ENCODE measurements around the gene DCAF7.

Gene DCAF7

GRCh38 chr17:63595132-63595531 is 44.9 kb downstream of the DCAF7 start:
- TF ChIP-seq, protein P1, sequence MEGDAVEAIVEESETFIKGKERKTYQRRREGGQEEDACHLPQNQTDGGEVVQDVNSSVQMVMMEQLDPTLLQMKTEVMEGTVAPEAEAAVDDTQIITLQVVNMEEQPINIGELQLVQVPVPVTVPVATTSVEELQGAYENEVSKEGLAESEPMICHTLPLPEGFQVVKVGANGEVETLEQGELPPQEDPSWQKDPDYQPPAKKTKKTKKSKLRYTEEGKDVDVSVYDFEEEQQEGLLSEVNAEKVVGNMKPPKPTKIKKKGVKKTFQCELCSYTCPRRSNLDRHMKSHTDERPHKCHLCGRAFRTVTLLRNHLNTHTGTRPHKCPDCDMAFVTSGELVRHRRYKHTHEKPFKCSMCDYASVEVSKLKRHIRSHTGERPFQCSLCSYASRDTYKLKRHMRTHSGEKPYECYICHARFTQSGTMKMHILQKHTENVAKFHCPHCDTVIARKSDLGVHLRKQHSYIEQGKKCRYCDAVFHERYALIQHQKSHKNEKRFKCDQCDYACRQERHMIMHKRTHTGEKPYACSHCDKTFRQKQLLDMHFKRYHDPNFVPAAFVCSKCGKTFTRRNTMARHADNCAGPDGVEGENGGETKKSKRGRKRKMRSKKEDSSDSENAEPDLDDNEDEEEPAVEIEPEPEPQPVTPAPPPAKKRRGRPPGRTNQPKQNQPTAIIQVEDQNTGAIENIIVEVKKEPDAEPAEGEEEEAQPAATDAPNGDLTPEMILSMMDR (IDR thresholded peaks at IDR 0.05; ENCODE audit: low read depth, low read length), result no peak
- H3K4me3 ChIP-seq (ENCODE audit: low read depth, low read length), result no peak overlapping the region

- H3K4me3 ChIP-seq (ENCODE audit: low read depth, low read length), result no peak overlapping the region
- TF ChIP-seq, protein P1 (IDR thresholded peaks at IDR 0.05; ENCODE audit: low read depth, low read length), result no peak
Measured at GRCh38 chr17:63596856-63597586, 46.7 kb downstream of the DCAF7 start.

- TF ChIP-seq, protein P1 (IDR thresholded peaks at IDR 0.05; ENCODE audit: low read depth, low read length), result no peak
- H3K4me3 ChIP-seq (ENCODE audit: low read depth, low read length), result no peak overlapping the region
Measured at GRCh38 chr17:63598281-63598680, 48.0 kb downstream of the DCAF7 start.

DNA sequence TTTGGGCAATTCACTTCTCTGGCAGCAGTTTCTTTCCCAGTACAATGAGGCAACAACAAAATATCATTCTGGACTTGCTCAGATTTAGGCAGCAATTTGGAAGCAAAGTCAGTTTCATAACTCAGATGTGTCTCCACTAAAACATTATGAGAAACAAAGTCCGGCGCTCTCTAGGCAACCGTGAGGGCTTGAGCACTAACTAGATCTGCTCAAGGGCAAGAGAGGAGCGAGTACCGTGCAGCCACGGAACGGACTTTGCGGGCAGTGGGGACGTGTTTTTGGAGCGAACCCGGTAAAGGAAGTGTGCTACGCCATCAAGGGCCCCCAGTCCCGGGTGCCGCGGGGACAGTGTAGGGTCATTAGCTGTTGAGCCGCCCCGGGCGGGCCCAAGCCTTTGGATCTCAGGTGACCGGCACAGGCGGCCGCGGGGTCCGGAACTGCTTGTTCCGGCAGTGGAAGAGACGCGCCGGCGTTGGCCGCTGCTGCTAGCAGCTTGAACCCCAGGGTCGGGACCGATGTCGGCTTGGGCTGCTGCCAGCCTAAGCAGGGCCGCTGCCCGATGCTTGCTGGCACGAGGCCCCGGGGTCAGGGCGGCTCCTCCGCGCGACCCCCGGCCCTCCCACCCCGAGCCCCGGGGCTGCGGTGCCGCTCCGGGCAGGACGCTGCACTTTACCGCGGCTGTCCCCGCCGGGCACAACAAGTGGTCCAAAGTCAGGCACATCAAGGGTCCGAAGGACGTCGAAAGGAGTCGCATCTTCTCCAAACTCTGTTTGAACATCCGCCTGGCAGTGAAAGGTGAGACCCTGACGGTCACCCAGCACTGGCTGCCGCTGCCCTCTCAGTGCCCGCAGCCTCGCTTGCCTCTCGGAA is 50.5 kb downstream of the DCAF7 start, which contains the start of gene TACO1:
Gene TACO1 (plus strand): TSS at position 327 of the 870 bp plus-strand sequence. CDS start 189 bp downstream, at position 516.
- H3K4me3 ChIP-seq (ENCODE audit: low read depth, low read length), result peak within 1 kb of the TSS; percentile 82
- TF ChIP-seq, protein P1 (IDR thresholded peaks at IDR 0.05; ENCODE audit: low read depth, low read length), result no peak

- TF ChIP-seq, protein P1 (IDR thresholded peaks at IDR 0.05; ENCODE audit: low read depth, low read length), result no peak
- peak overlapping the region; percentile 82 for H3K4me3 ChIP-seq (ENCODE audit: low read depth, low read length)
Measured at GRCh38 chr17:63601439-63602371, 51.4 kb downstream of the DCAF7 start.

DNA sequence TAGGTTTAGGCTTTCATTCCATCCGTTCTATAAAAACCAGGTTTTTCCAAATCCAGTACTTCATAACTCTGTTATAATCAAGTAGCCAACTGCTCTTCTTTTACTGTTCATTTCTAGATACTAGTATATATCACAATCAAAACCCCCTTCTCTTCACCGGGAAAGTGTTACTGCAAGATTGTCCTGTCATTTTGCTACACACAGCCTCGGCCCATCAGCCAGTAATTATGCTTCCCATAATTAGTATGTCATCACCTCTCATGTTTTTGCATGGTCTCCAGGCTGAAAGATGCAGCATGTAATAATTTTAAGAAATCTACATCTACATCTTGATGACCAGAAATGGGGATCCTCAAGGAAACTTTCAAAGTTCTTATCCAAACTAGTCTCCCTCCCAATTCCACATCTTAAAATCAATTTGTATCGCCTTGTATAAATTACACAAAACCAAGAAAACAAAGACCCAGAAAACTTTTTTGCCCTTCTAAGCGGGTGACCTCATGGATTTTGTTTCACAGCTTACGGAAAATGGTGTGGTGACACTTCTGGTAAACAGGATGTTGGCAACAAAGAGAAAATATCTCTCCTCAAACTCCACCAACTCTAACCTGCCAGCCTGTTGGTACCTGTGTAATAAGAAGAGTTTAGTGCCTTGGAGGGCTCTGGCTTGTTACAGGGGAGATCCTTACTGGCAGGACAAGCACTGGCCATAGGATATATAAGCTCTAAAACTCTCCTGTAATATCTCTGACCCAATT is 59.7 kb downstream of the DCAF7 start:
- H3K4me3 ChIP-seq (ENCODE audit: low read depth, low read length), result no peak overlapping the region
- TF ChIP-seq, protein P1 (IDR thresholded peaks at IDR 0.05; ENCODE audit: low read depth, low read length), result no peak

Measured in WI38 (cell line).